K562 (cell line): Measurements from ENCODE around the gene CHMP4B. TPM values are rescaled to one million over a fixed set of nuclear protein-coding genes. Genes with fewer than 3 reads are reported as not detected.

ENCODE experiments used
- ATF3 ChIP-seq, 2 experiments: fragments of 450-650 bp in 1 of 2; sonication (generic) in 1 of 2; formaldehyde crosslinking in 1 of 2; IDR thresholded peaks in 1 of 2; conservative IDR thresholded peaks in 1 of 2; 2 replicates each; pipeline versions ENCODE4 v1.6.1 to v1.8.1; 2016 to 2023; ENCODE audit warnings: mild to moderate bottlenecking in 2 of 2, moderate library complexity in 2 of 2, inconsistent platforms in 1 of 2, missing genetic modification reagents in 1 of 2
- CREB3 ChIP-seq: fragments of 450-650 bp; conservative IDR thresholded peaks from 2 replicates; pipeline ENCODE4 v1.6.1; 2016; ENCODE audit warnings: missing genetic modification characterization, low read depth, mild to moderate bottlenecking, missing compliant biosample characterization, moderate library complexity
- CXXC5 ChIP-seq: fragments of 250-450 bp; sonication (Bioruptor Pico); IDR thresholded peaks from 2 replicates; pipeline ENCODE4 v1.8.0; 2022; ENCODE audit warnings: inconsistent platforms, mild to moderate bottlenecking, moderate library complexity
- ELF1 ChIP-seq: fragments of 200-800 bp; sonication (Bioruptor generic); IDR thresholded peaks from 2 replicates; pipeline ENCODE4 v1.6.1; 2016; ENCODE audit warnings: missing genetic modification characterization, missing compliant biosample characterization
- EP300 ChIP-seq: IDR thresholded peaks from 2 replicates; pipeline ENCODE4 v1.6.1; 2012; ENCODE audit warnings: low read length, improper control_type of control experiment
- HMBOX1 ChIP-seq: sonication (generic); IDR thresholded peaks from 2 replicates; pipeline ENCODE4 v1.6.1; 2016
- KLF6 ChIP-seq: fragments of 250-450 bp; sonication (Bioruptor Pico); IDR thresholded peaks from 2 replicates; pipeline ENCODE4 v1.4.0; 2020; ENCODE audit warnings: mild to moderate bottlenecking, moderate library complexity, borderline replicate concordance
- MECOM ChIP-seq: fragments of 250-450 bp; sonication (Bioruptor Pico); IDR thresholded peaks from 2 replicates; pipeline ENCODE4 v1.8.0; 2022; ENCODE audit warnings: inconsistent platforms
- MED1 ChIP-seq: sonication (generic); formaldehyde crosslinking; IDR thresholded peaks from 2 replicates; pipeline ENCODE4 v1.8.1; 2023; ENCODE audit warnings: missing genetic modification reagents, borderline replicate concordance
- MEF2D ChIP-seq: conservative IDR thresholded peaks from 2 replicates; pipeline ENCODE4 v1.6.1; 2016; ENCODE audit warnings: low read depth, missing genetic modification characterization, missing compliant biosample characterization
- RBM17 ChIP-seq: fragments of 200-400 bp; formaldehyde crosslinking; IDR thresholded peaks from 2 replicates; pipeline ENCODE4 v1.6.1; 2017; ENCODE audit warnings: low read depth, mild to moderate bottlenecking, low read length, borderline replicate concordance
- SP1 ChIP-seq: sonication (generic); formaldehyde crosslinking; IDR thresholded peaks from 2 replicates; pipeline ENCODE4 v1.8.1; 2022; ENCODE audit warnings: mild to moderate bottlenecking, missing genetic modification reagents
- TBP ChIP-seq: optimal IDR thresholded peaks from 2 replicates; pipeline ENCODE3; 2011; ENCODE audit warnings: low read depth, low read length, improper control_type of control experiment
- U2AF1 ChIP-seq: fragments of 200-400 bp; formaldehyde crosslinking; optimal IDR thresholded peaks from 2 replicates; pipeline ENCODE3; 2017; ENCODE audit warnings: mild to moderate bottlenecking, low read depth, low read length, moderate library complexity
- ZBTB12 ChIP-seq: fragments of 250-450 bp; sonication (Bioruptor Pico); IDR thresholded peaks from 2 replicates; pipeline ENCODE4 v1.4.0; 2020
- ZBTB43 ChIP-seq: sonication (generic); formaldehyde crosslinking; IDR thresholded peaks from 2 replicates; pipeline ENCODE4 v1.8.0; 2023; ENCODE audit warnings: mild to moderate bottlenecking, missing genetic modification reagents
- ZNF174 ChIP-seq: fragments of 250-450 bp; sonication (Bioruptor Pico); IDR thresholded peaks from 2 replicates; pipeline ENCODE4 v1.4.0; 2020; ENCODE audit warnings: mild to moderate bottlenecking
- ZNF282 ChIP-seq: sonication (generic); formaldehyde crosslinking; IDR thresholded peaks from 2 replicates; pipeline ENCODE4 v1.8.1; 2023; ENCODE audit warnings: missing genetic modification reagents
- ZNF589 ChIP-seq: fragments of 200-800 bp; sonication (Bioruptor generic); IDR thresholded peaks from 2 replicates; pipeline ENCODE4 v1.6.1; 2016; ENCODE audit warnings: low read depth, missing genetic modification characterization, missing compliant biosample characterization
- ZSCAN29 ChIP-seq: fragments of 450-650 bp; IDR thresholded peaks from 2 replicates; pipeline ENCODE4 v1.6.1; 2017
- ZZZ3 ChIP-seq: fragments of 450-650 bp; IDR thresholded peaks from 2 replicates; pipeline ENCODE4 v1.6.1; 2016; ENCODE audit warnings: antibody characterized with exemption, mild to moderate bottlenecking, moderate library complexity
- polyA plus RNA-seq, 8 experiments: library from polyadenylated mRNA; depleted of rRNA in 4 of 8; stranded (reverse) in 5 of 8; unstranded in 3 of 8; fragments of >200 nt; fragmentation: Nextera tagmentation in 2 of 8; fragmentation: Illumina TruSeq in 1 of 8; extraction: Ambion mirVana in 2 of 8; extraction: Trizol in 1 of 8; gene quantifications; 2 replicates each; pipeline versions ENCODE4 v1.2.1 to v1.2.3, GENCODE V29; 2011 to 2014; ENCODE audit warnings: inconsistent platforms in 1 of 8, missing spikeins in 1 of 8
- total RNA-seq, 7 experiments: library from RNA; depleted of rRNA in 6 of 7; stranded (reverse); fragments of >200 nt in 6 of 7; fragmentation: Illumina TruSeq in 2 of 7; extraction: Trizol in 2 of 7; gene quantifications; 2 replicates each; pipeline versions ENCODE4 v1.2.1 to v1.2.3, GENCODE V29; 2011 to 2021; ENCODE audit warnings: low replicate concordance in 1 of 7

Gene CHMP4B
- total and polyA plus RNA-seq, 9 of the 15 experiments (the other 6 are each of a cell fraction or from before 2014, with no cell fraction given) = 1.8 to 64.7 (median 31.8) TPM

GRCh38 chr20:33810885-33811775, at the start of gene CHMP4B (continued):
- TF ChIP-seq RBM17 (no peak), ZZZ3 (no peak), ZBTB12 (CRISPR knock-in tag) (peak; percentile 99), ATF3 (IDR thresholded peaks at IDR 0.05) (no peak), ATF3 (CRISPR knock-in tag; conservative IDR thresholded peaks at IDR 0.05) (no peak), ZBTB43 (no peak), CXXC5 (CRISPR knock-in tag) (peak; percentile 98), CREB3 (peak; percentile 87), ZSCAN29 (no peak), ZNF589 (CRISPR knock-in tag) (peak; percentile 87), MEF2D (tag) (0 out of 2 replicates have a peak, but pooled peaks have one; percentile 56), MED1 (no peak), EP300 (peak; percentile 33; the same call in 1 of the 2 replicates), SP1 (CRISPR knock-in tag) (peak; percentile 80), MECOM (peak; percentile 77), KLF6 (CRISPR knock-in tag) (peak; percentile 74; the same call in 1 of the 2 replicates), TBP (peak; percentile 43), ZNF174 (CRISPR knock-in tag) (no peak), ZNF282 (CRISPR knock-in tag) (no peak), U2AF1 (peak; percentile 14), ELF1 (tag) (peak; percentile 100), HMBOX1 (no peak)
